GM19035 (cell line): ENCODE measurements around the gene RAB19.
"Not testable (repeated sequence)": the region's sequence is repeated elsewhere in the genome, so short reads cannot be mapped to it uniquely, and the experiment has no call there.

Experiments used
- ATAC-seq: cut with Tn5 transposase; IDR thresholded peaks from one replicate; pipeline ENCODE4 v1.9.1; 2021; ENCODE audit not compliant: unreplicated experiment

The RAB19 gene

DNA sequence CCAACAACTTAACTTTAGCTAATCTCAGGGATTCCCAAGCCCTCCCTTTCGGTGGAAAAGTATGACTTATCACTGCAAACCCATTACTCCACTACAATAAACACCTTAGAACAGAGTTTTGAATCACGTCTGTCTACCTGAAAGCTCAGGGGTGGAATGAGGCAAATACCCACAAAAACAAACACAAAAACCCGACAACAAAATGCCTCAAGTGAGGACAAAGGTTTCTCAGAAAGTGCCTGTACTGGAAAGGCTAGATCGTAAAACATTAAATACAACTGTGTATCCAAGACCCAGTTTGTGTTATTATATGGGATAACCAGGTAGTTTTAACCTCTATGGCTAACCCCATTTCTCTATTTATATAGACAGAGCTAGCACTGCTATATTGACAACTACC, 49.4 kb downstream of the RAB19 start:
- ATAC-seq: no peak

DNA sequence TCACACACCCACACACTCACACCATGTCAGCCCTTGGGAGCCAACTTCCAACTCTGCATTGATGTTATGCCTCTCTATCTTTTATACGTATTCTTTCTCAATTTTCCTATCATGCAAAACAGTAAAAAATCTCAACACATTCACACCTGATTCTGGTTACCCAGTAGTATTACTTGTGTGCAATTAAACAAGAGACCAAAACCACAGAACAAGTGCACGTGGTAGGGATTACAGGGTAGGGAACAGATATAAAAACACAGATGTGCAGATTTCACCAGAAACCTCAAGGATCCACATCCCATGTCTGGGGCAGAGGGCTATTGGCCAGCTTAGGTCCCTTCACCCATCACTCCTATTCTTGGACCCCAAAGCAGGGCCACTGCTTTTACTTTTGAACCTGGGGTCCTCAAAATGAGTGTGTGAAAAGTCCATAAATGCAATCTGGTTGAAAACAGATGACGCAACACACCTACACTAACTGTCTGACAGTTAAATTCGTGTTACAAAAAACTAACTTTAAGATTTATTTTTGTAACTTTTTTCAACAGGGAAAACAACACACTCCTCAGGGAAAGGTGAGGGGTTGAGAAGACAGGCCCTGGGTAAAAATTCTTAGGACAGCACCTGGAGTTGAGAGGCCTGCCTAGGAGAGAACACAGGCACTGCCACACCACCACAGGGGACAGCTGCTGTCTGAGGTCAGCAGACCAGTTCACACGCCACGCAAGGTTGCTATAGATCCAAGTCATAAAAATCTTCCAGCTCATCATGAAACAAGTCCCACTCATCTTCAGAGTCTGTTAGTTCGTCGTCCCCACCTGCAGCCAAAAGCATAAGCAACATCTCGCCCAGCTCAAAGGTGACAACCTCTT, 50.2 kb downstream of the RAB19 start:
- not testable (repeated sequence) for ATAC-seq

DNA sequence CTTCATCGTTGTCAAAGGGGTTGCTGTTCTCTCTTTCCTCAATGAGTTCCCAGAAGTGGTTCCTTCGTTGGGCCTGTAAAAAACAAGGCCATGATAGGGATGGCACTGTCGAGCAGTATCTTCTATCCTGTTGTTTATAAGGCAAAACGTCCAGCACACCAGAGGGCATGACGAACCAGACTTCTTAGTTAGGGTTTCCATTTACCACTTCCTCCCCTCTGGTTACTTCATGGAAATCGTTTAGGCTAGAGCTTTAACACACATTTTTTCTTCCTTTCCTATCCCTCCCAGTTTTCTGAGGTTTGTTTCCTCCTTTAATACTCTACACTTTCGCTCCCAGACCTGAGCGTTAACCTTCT, 50.8 kb downstream of the RAB19 start:
- ATAC-seq: no peak

DNA sequence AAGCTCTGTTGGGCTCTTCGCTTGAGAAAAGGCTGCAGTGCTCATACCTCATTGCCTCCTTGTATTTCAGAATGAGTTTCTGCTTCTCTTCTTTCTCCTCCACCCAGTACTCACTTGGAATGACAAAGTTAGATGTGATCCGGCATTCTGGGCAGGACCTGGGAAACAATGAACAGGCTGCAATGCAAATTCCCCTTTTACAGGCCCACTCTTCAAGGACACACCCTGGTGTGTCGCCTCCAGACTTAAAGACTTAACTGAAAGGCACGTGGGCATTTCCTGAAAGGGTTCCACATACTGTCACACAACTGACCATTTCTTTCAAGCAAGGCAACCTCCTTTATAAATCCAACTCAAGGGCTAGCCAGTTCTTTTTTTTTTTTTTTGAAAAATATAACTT, 51.9 kb downstream of the RAB19 start:
- ATAC-seq: no peak

DNA sequence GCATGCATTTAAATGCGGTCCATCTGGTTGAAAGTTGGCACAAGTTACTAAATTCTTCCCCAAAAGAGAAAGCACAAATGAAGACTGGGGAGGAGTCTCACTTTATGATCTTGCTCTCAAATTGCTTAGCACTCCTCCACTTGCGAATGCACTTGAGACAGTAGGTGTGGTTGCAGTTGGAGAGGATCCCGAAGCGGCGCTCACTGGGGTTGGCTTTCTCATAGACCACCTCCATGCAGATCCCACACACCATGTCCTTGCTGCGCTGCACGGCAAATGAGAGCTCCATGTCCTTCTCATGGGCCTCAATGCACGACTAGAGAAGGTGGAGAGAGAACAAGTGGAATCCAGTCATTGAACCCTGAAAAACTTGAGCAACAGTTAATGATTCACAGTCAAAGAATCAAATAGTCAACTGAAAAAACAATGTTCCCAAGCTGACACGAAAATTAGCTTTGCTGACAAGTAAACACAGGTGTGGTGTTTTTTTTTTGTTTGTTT, 52.7 kb downstream of the RAB19 start:
- ATAC-seq: no peak

DNA sequence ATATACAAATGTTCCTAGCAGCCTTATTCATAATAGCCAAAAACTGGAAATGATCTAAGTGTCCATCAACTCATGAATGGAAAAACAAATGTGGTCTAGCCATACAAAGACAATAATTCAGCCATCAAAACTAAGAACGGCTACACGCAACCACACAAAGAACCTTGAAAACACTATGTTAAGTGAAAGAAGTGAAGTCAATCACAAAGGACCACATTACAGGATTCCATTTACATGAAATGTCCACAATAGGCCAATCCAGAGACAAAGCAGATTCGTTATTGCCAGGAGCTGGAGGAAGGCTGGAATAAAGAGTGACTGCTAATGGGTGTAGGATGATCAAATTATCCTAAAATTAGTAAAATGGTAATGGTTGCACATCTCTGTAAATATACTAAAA, 54.3 kb downstream of the RAB19 start:
- no peak for ATAC-seq

DNA sequence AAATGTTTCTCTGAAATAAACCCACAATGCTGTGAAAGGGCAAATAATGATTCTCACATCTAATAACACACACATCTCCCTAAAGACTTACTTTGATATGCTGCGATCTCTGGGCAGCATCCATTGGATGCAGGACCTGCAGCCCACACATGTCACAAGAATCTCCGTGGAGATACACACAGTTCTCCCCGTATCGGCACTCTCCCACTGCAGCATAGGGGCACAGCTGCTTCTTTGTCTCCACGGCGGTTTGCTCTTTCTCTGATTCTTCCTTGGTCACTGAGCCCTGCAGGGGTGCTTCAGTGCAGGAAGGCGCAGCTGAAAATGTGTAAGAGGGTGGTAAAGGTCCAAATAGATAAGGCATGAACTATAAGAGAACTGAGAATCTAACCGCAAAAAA, 55.1 kb downstream of the RAB19 start:
- ATAC-seq: no peak

DNA sequence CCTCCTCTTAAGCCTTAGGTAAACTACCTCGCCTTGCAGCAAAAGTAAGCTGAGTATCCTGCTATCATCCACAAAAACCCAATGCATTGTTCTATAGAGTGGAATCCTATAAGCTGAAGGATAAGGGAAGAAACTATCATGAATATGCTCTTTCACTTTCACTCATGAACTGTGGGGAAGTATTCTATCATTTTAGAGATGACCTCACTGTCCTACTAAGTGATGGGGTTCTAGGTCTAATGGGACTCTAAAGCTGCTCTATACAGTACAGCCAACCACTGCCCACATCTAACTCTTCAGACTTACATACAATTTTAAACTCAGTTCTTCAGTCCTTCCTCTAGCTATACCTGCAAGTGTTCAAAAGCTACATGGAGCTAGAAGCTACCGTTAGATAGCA, 59.3 kb downstream of the RAB19 start:
- no peak for ATAC-seq

DNA sequence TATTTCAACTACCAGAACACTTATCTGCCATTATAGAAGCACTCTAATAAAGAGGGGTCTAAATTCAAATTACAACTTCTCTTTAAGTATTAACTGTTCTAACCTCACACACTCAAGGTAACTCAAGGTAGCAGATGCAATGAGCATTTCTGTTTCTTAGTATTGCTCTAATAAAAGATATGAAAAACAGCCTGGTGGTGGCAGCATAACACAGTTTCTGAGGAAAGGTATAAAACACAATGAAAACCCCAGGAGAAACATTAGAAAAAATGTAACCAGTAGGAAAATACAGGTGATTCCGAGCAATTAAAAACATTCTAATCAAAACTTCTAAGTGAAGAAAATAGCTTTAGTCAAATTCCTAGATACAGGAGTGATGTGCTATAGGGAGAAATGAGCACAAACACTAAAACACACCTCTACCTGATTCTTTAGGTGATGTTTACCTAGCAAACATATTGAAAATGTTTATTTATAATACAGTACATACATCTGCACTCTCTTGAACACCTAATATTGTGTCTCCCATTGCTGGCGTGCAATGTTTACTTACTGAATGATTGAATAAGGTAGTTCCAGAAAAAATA, 72.0 kb downstream of the RAB19 start:
- no peak for ATAC-seq

DNA sequence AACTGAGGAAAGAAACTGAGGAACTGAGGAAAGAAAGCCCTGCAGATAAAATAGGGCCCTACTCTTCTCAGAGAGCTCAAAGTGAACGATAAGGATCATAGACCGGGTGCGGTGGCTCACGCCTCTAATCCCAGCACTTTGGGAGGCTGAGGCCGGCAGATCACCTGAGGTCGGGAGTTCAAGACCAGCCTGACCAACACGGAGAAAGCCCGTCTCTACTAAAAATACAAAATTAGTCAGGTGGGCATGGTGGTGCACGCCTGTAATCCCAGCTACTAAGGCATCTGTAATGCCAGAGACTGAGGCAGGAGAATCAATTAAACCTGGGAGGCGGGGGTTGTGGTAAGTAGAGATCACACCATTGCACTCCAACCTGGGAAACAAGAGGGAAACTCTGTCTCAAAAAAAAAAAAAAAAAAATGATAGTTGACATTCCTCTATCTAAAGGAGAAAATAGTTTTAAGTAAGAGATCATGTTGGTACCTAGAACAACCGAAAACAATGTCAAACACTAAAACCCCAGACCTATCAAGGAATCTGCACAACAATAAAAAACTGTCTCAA, 72.9 kb downstream of the RAB19 start:
- no peak for ATAC-seq
